H9 (cell line): Measurements from ENCODE around the gene TRPM1. TPM values are rescaled to one million over a fixed set of nuclear protein-coding genes. Genes with fewer than 3 reads are reported as not detected.

Experiments
- DNase-seq: peaks from one replicate; pipeline ENCODE4 v3.0.0-alpha.2; 2017
- H2AFZ ChIP-seq: one replicate; pipeline ENCODE4 v1.6.1; 2013; ENCODE audit warnings: mild to moderate bottlenecking, low read length, control low read depth, moderate library complexity
- H2AK5ac ChIP-seq: 2 replicates; pipeline ENCODE4 v1.6.1; 2013; ENCODE audit warnings: low read length, control low read depth, mixed read lengths; ENCODE audit not compliant: insufficient read length
- H2BK120ac ChIP-seq: one replicate; pipeline ENCODE4 v1.6.1; 2013; ENCODE audit warnings: low read depth, mild to moderate bottlenecking, low read length, control low read depth, inconsistent platforms; ENCODE audit not compliant: poor library complexity, severe bottlenecking
- H2BK12ac ChIP-seq: 2 replicates; pipeline ENCODE4 v1.6.1; 2013; ENCODE audit warnings: low read length, control low read depth, mixed read lengths, low read depth; ENCODE audit not compliant: insufficient read length
- H2BK15ac ChIP-seq: 2 replicates; pipeline ENCODE4 v1.6.1; 2013; ENCODE audit warnings: low read depth, low read length, control low read depth
- H2BK20ac ChIP-seq: one replicate; pipeline ENCODE4 v1.6.1; 2013; ENCODE audit warnings: low read depth, mild to moderate bottlenecking, low read length, control low read depth, inconsistent platforms; ENCODE audit not compliant: poor library complexity, severe bottlenecking
- H2BK5ac ChIP-seq: 2 replicates; pipeline ENCODE4 v1.6.1; 2013; ENCODE audit warnings: low read length, control low read depth, mixed read lengths; ENCODE audit not compliant: insufficient read length
- H3K14ac ChIP-seq: 2 replicates; pipeline ENCODE4 v1.6.1; 2013; ENCODE audit warnings: low read length, control low read depth; ENCODE audit not compliant: insufficient read depth
- H3K18ac ChIP-seq: 2 replicates; pipeline ENCODE4 v1.6.1; 2013; ENCODE audit warnings: low read depth, mild to moderate bottlenecking, mixed read lengths, low read length, control low read depth; ENCODE audit not compliant: insufficient read length
- H3K23ac ChIP-seq: 2 replicates; pipeline ENCODE4 v1.6.1; 2013; ENCODE audit warnings: low read length, control low read depth, mixed read lengths, low read depth; ENCODE audit not compliant: insufficient read length
- H3K23me2 ChIP-seq: 2 replicates; pipeline ENCODE4 v1.6.1; 2013; ENCODE audit warnings: low read depth, mild to moderate bottlenecking, mixed read lengths, low read length, control low read depth; ENCODE audit not compliant: insufficient read length, poor library complexity, severe bottlenecking
- H3K27ac ChIP-seq: 2 replicates; pipeline ENCODE4 v1.5.1; 2013; ENCODE audit warnings: low read length, control low read depth, mixed read lengths, low read depth; ENCODE audit not compliant: insufficient read length
- H3K27me3 ChIP-seq: 2 replicates; pipeline ENCODE4 v1.6.1; 2013; ENCODE audit warnings: low read length, control low read depth, inconsistent platforms; ENCODE audit not compliant: insufficient read depth
- H3K4ac ChIP-seq: 2 replicates; pipeline ENCODE4 v1.6.1; 2013; ENCODE audit warnings: low read depth, mild to moderate bottlenecking, control low read depth, inconsistent platforms, low read length, moderate library complexity
- H3K4me1 ChIP-seq: 2 replicates; pipeline ENCODE4 v1.6.1; 2013; ENCODE audit warnings: low read length, control low read depth, inconsistent platforms; ENCODE audit not compliant: insufficient read depth
- H3K4me2 ChIP-seq: 2 replicates; pipeline ENCODE4 v1.6.1; 2013; ENCODE audit warnings: low read length, control low read depth, mixed read lengths; ENCODE audit not compliant: insufficient read length, insufficient read depth
- H3K56ac ChIP-seq: 2 replicates; pipeline ENCODE4 v1.6.1; 2013; ENCODE audit warnings: low read depth, mild to moderate bottlenecking, mixed read lengths, low read length, control low read depth; ENCODE audit not compliant: insufficient read length
- H3K79me1 ChIP-seq: 2 replicates; pipeline ENCODE4 v1.6.1; 2013; ENCODE audit warnings: low read depth, mild to moderate bottlenecking, moderate library complexity, low read length, control low read depth, inconsistent platforms; ENCODE audit not compliant: insufficient read depth, poor library complexity, severe bottlenecking
- H3K79me2 ChIP-seq: 2 replicates; pipeline ENCODE4 v1.6.1; 2013; ENCODE audit warnings: low read length, control low read depth, inconsistent platforms; ENCODE audit not compliant: insufficient read depth
- H3K9ac ChIP-seq: 2 replicates; pipeline ENCODE4 v1.6.1; 2013; ENCODE audit warnings: low read length, control low read depth, mixed read lengths; ENCODE audit not compliant: insufficient read length; ENCODE audit errors: extremely low read depth
- H3K9me3 ChIP-seq: one replicate; pipeline ENCODE4 v1.6.1; 2013; ENCODE audit warnings: low read depth, low read length, inconsistent platforms; ENCODE audit not compliant: control insufficient read depth
- H3T11ph ChIP-seq: one replicate; pipeline ENCODE4 v1.6.1; 2013; ENCODE audit warnings: mild to moderate bottlenecking, low read length, control low read depth, inconsistent platforms
- H4K20me1 ChIP-seq: one replicate; pipeline ENCODE4 v1.6.1; 2013; ENCODE audit not compliant: control insufficient read depth, insufficient read length, insufficient read depth
- H4K5ac ChIP-seq: 2 replicates; pipeline ENCODE4 v1.6.1; 2013; ENCODE audit warnings: low read depth, mild to moderate bottlenecking, mixed read lengths, low read length, control low read depth; ENCODE audit not compliant: insufficient read length
- H4K8ac ChIP-seq: replicated peaks from 2 replicates; pipeline ENCODE4 v1.6.1; 2013; ENCODE audit warnings: low read length, control low read depth, mixed read lengths, low read depth; ENCODE audit not compliant: insufficient read length
- H4K91ac ChIP-seq: 2 replicates; pipeline ENCODE4 v1.6.1; 2013; ENCODE audit warnings: low read depth, mild to moderate bottlenecking, moderate library complexity, mixed read lengths, low read length, control low read depth; ENCODE audit not compliant: insufficient read length
- H3K27ac Mint-ChIP-seq, 3 experiments: 2 replicates in 2 of 3; 3 replicates in 1 of 3; pipeline ENCODE4 v1.8.0; 2020 to 2021; ENCODE audit warnings: mixed read lengths in 3 of 3, mild to moderate bottlenecking in 1 of 3, moderate library complexity in 1 of 3
- H3K27me3 Mint-ChIP-seq: 2 replicates; pipeline ENCODE4 v1.8.0; 2021; ENCODE audit warnings: low read depth, mild to moderate bottlenecking, moderate library complexity, mixed read lengths
- H3K36me3 Mint-ChIP-seq, 3 experiments: 2 replicates in 2 of 3; 3 replicates in 1 of 3; pipeline ENCODE4 v1.8.0; 2020 to 2021; ENCODE audit warnings: low read depth in 3 of 3, mixed read lengths in 3 of 3; ENCODE audit not compliant: insufficient read depth in 1 of 3
- H3K4me1 Mint-ChIP-seq, 2 experiments: 2 replicates each; pipeline ENCODE4 v1.8.0; 2020; ENCODE audit warnings: mixed read lengths in 2 of 2
- H3K4me3 Mint-ChIP-seq, 2 experiments: 2 replicates in 1 of 2; 3 replicates in 1 of 2; pipeline ENCODE4 v1.8.0; 2020 to 2021; ENCODE audit warnings: mild to moderate bottlenecking in 2 of 2, mixed read lengths in 2 of 2, moderate library complexity in 1 of 2
- H3K9me3 Mint-ChIP-seq, 2 experiments: 2 replicates in 1 of 2; 3 replicates in 1 of 2; pipeline ENCODE4 v1.8.0; 2020; ENCODE audit warnings: mild to moderate bottlenecking in 2 of 2, mixed read lengths in 2 of 2, moderate library complexity in 1 of 2
- WGBS: extraction: QIAGEN DNeasy Blood & Tissue Kit; methylation state at CpG from one replicate; pipeline ENCODE4 v1.1.7; 2013; ENCODE audit warnings: missing lambda C conversion rate, low lambda C conversion rate, mixed read lengths; ENCODE audit not compliant: insufficient read length; ENCODE audit errors: extremely low coverage; 5-methylcytosine and 5-hydroxymethylcytosine counted together
- total RNA-seq: library from RNA; stranded (reverse); gene quantifications from 2 replicates; pipeline ENCODE4 v1.2.1, GENCODE V29; 2021
- TF ChIP-seq, protein P1 (sequence below): fragments of 200-600 bp; sonication (generic); conservative IDR thresholded peaks from 3 replicates; pipeline ENCODE4 v1.8.0; 2021; ENCODE audit warnings: antibody characterized with exemption, mild to moderate bottlenecking

TRPM1 gene
- total RNA-seq, 1 experiment from 2014 or later, result not detected

DNA sequence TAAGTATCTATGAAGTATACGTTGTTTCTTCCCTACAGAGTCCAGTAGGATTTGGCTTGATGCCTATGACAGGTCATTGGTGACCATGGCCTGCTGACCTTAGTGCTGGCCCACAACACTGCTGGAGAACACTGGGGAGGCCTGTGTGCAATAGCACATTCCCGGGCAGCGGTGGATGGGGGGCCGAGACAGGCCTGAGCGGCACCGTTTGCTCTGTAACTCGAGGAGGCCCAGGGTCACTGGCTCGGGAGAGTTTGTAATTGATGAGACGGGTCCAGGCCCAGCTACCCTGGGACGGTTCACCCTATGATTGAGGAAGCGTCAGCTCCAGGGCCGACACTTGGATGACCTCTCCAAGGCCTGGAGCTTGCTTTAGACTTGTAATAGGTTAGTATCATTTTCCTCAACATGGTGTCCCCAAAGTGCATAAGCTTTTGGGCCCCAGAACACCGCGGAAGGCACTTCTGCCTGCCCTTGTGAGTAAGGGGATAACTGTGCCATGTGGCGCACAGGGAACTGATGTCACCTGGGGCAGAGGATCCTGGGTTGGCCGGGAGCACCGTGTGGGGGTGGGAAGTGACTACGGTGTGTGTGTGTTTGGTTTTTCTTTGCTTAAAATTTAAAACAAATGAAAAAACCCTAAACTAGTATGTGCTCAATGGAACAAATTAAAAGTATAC is 12.0 kb downstream of the TRPM1 start:
- Histone ChIP-seq H3K14ac (no peak overlapping the region), H3K9me3 (no peaks in the 10 kb centered on the region), H4K20me1 (no peaks in the 10 kb centered on the region), H2AFZ (no peak overlapping the region), H4K8ac (no peak overlapping the region), H3K23ac (no peak overlapping the region), H2BK120ac (no peak overlapping the region), H3K4ac (no peak overlapping the region), H2BK5ac (no peak overlapping the region), H3T11ph (no peak overlapping the region), H3K4me1 (no peaks in the 10 kb centered on the region), H3K9ac (no peak overlapping the region), H2BK15ac (no peak overlapping the region), H3K23me2 (no peaks in the 10 kb centered on the region), H4K91ac (no peak overlapping the region), H2AK5ac (no peak overlapping the region), H3K4me2 (no peak overlapping the region), H3K27me3 (no peaks in the 10 kb centered on the region), H3K79me1 (no peaks in the 10 kb centered on the region), H2BK20ac (no peak overlapping the region), H3K79me2 (no peaks in the 10 kb centered on the region), H4K5ac (no peak overlapping the region), H3K18ac (no peak overlapping the region), H2BK12ac (no peak overlapping the region), H3K56ac (no peak overlapping the region), H3K27ac (no peak overlapping the region)
- no peak for DNase-seq
- no peaks in the 10 kb centered on the region for H3K4me1 Mint-ChIP-seq
- peaks cover 3% of the 10 kb centered on the region; the same call in 1 of the 2 replicates for H3K27me3 Mint-ChIP-seq
- peaks cover 0 to 6% (median 0%) of the 10 kb centered on the region in 3 experiments; a peak in 3 of 7 replicates for H3K36me3 Mint-ChIP-seq
- H3K27ac Mint-ChIP-seq, result no peak overlapping the region
- no peak overlapping the region for H3K4me3 Mint-ChIP-seq
- no CpG with 5 or more reads among the region's 18 CpGs for WGBS
- TF ChIP-seq, protein P1, sequence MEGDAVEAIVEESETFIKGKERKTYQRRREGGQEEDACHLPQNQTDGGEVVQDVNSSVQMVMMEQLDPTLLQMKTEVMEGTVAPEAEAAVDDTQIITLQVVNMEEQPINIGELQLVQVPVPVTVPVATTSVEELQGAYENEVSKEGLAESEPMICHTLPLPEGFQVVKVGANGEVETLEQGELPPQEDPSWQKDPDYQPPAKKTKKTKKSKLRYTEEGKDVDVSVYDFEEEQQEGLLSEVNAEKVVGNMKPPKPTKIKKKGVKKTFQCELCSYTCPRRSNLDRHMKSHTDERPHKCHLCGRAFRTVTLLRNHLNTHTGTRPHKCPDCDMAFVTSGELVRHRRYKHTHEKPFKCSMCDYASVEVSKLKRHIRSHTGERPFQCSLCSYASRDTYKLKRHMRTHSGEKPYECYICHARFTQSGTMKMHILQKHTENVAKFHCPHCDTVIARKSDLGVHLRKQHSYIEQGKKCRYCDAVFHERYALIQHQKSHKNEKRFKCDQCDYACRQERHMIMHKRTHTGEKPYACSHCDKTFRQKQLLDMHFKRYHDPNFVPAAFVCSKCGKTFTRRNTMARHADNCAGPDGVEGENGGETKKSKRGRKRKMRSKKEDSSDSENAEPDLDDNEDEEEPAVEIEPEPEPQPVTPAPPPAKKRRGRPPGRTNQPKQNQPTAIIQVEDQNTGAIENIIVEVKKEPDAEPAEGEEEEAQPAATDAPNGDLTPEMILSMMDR, result no peak
- peaks cover 3% of the 10 kb centered on the region in 2 experiments; a peak in 4 of 5 replicates for H3K9me3 Mint-ChIP-seq
